Neural cell (in vitro differentiated cells): ENCODE results near the gene RPRD1B. TPM values are rescaled to one million over a fixed set of nuclear protein-coding genes. Genes with fewer than 3 reads are reported as not detected.

ENCODE experiments used
- H2AFZ ChIP-seq: fragments of 200-600, 300-800 bp; sonication (generic), shearing (Covaris generic); 2 replicates; pipeline ENCODE4 v1.6.0; 2014; ENCODE audit warnings: low read depth, mild to moderate bottlenecking, antibody characterized with exemption, low read length, moderate library complexity
- H3F3A ChIP-seq: fragments of 200-600 bp; shearing (Covaris generic); 2 replicates; pipeline ENCODE4 v1.6.1; 2016; ENCODE audit warnings: mild to moderate bottlenecking, moderate library complexity, mixed read lengths, antibody characterized with exemption, low read length; ENCODE audit not compliant: insufficient read depth, poor library complexity, severe bottlenecking
- H3K27ac ChIP-seq: fragments of 200-600, 300-800 bp; sonication (generic), shearing (Covaris generic); 2 replicates; pipeline ENCODE4 v1.5.1; 2014; ENCODE audit warnings: mild to moderate bottlenecking, low read length, moderate library complexity
- H3K27me3 ChIP-seq: fragments of 300-800, 200-600 bp; sonication (generic), shearing (Covaris generic); 2 replicates; pipeline ENCODE4 v1.6.0; 2014; ENCODE audit warnings: mild to moderate bottlenecking, low read depth, low read length, moderate library complexity; ENCODE audit not compliant: insufficient read depth
- H3K36me3 ChIP-seq: fragments of 300-800, 200-600 bp; sonication (generic), shearing (Covaris generic); 2 replicates; pipeline ENCODE4 v1.5.1; 2014; ENCODE audit warnings: mild to moderate bottlenecking, antibody characterized with exemption, low read length, moderate library complexity; ENCODE audit not compliant: insufficient read depth
- H3K4me2 ChIP-seq: fragments of 300-800, 200-600 bp; sonication (generic), shearing (Covaris generic); 2 replicates; pipeline ENCODE4 v1.6.0; 2014; ENCODE audit warnings: mild to moderate bottlenecking, low read length
- H3K4me3 ChIP-seq: fragments of 300-800, 200-600 bp; sonication (generic), shearing (Covaris generic); 2 replicates; pipeline ENCODE4 v1.5.1; 2014; ENCODE audit warnings: mild to moderate bottlenecking, low read length, moderate library complexity
- H3K79me2 ChIP-seq: fragments of 200-600 bp; shearing (Covaris generic); replicated peaks from 2 replicates; pipeline ENCODE4 v1.6.0; 2014; ENCODE audit warnings: mild to moderate bottlenecking, low read length, moderate library complexity; ENCODE audit not compliant: insufficient read depth
- H3K9ac ChIP-seq: fragments of 300-800, 200-600 bp; sonication (generic), shearing (Covaris generic); 2 replicates; pipeline ENCODE4 v1.6.1; 2016; ENCODE audit warnings: mild to moderate bottlenecking, low read length, mixed read lengths
- H3K9me2 ChIP-seq: fragments of 200-600 bp; shearing (Covaris generic); 2 replicates; pipeline ENCODE4 v1.6.1; 2016; ENCODE audit warnings: mild to moderate bottlenecking, low read length, mixed read lengths; ENCODE audit not compliant: insufficient read depth
- H3K9me3 ChIP-seq: fragments of 200-600, 300-800 bp; sonication (generic), shearing (Covaris generic); 2 replicates; pipeline ENCODE4 v1.6.1; 2016; ENCODE audit warnings: mild to moderate bottlenecking, mixed run types, low read length, moderate library complexity, mixed read lengths
- H4K20me1 ChIP-seq: fragments of 200-600 bp; shearing (Covaris generic); 2 replicates; pipeline ENCODE4 v1.6.1; 2016; ENCODE audit warnings: mild to moderate bottlenecking, mixed run types; ENCODE audit not compliant: insufficient read depth
- CTCF ChIP-seq: fragments of 450-650 bp; IDR thresholded peaks from 2 replicates; pipeline ENCODE4 v1.5.1; 2014; ENCODE audit warnings: antibody characterized with exemption, mild to moderate bottlenecking, moderate library complexity; ENCODE audit not compliant: poor library complexity, severe bottlenecking
- EZH2 ChIP-seq: fragments of 200-600, 300-800 bp; shearing (Covaris generic), sonication (generic); IDR thresholded peaks from 2 replicates; pipeline ENCODE4 v1.6.1; 2014; ENCODE audit warnings: antibody characterized with exemption, low read length, borderline replicate concordance, mild to moderate bottlenecking; ENCODE audit not compliant: insufficient read depth, poor library complexity, severe bottlenecking
- MXI1 ChIP-seq: fragments of 450-650 bp; conservative IDR thresholded peaks from 2 replicates; pipeline ENCODE4 v1.6.1; 2014; ENCODE audit warnings: antibody characterized with exemption, mild to moderate bottlenecking; ENCODE audit not compliant: poor library complexity, severe bottlenecking
- POLR2AphosphoS5 ChIP-seq: IDR thresholded peaks from 2 replicates; pipeline ENCODE4 v1.6.1; 2012
- RAD21 ChIP-seq: fragments of 450-650 bp; conservative IDR thresholded peaks from 2 replicates; pipeline ENCODE4 v1.6.1; 2014; ENCODE audit warnings: antibody characterized with exemption, mild to moderate bottlenecking, moderate library complexity
- REST ChIP-seq: IDR thresholded peaks from 2 replicates; pipeline ENCODE4 v1.6.1; 2012; ENCODE audit warnings: borderline replicate concordance
- SMC3 ChIP-seq: fragments of 450-650 bp; conservative IDR thresholded peaks from 2 replicates; pipeline ENCODE4 v1.6.1; 2014; ENCODE audit warnings: antibody characterized with exemption, mild to moderate bottlenecking, moderate library complexity; ENCODE audit not compliant: poor library complexity
- TAF1 ChIP-seq: IDR thresholded peaks from 2 replicates; pipeline ENCODE4 v1.6.1; 2012; ENCODE audit warnings: low read depth
- polyA plus RNA-seq: library from polyadenylated mRNA; depleted of rRNA; stranded (reverse); fragments of >200 nt; gene quantifications from 2 replicates; pipeline ENCODE4 v1.2.3, GENCODE V29; 2014

RPRD1B gene
- polyA plus RNA-seq, 1 donor from 2014 or later: 23.4 TPM

GRCh38 chr20:38004416-38004815 lies 29.1 kb upstream of the RPRD1B start:
- TF ChIP-seq CTCF (no peak), POLR2AphosphoS5 (no peak), REST (no peak), MXI1 (no peak), TAF1 (no peak)

GRCh38 chr20:38005903-38006302 lies 27.6 kb upstream of the RPRD1B start:
- TF ChIP-seq CTCF (no peak), SMC3 (no peak), RAD21 (no peak), POLR2AphosphoS5 (no peak), REST (no peak), TAF1 (no peak), MXI1 (no peak), EZH2 (no peak)
- H3K36me3 ChIP-seq: no peaks in the 10 kb centered on the region
- no peak overlapping the region for H3K27ac ChIP-seq

More at GRCh38 chr20:38004416-38004815, 29.1 kb upstream of the RPRD1B start:
- no peak overlapping the region for H3K9ac ChIP-seq
- no peaks in the 10 kb centered on the region for H3F3A ChIP-seq
- H3K27me3 ChIP-seq: no peaks in the 10 kb centered on the region
- H2AFZ ChIP-seq: no peak overlapping the region
- no peaks in the 10 kb centered on the region for H3K79me2 ChIP-seq
- H4K20me1 ChIP-seq: no peaks in the 10 kb centered on the region
- H3K36me3 ChIP-seq: no peaks in the 10 kb centered on the region
- no peak overlapping the region for H3K4me2 ChIP-seq
- H3K4me3 ChIP-seq: no peak overlapping the region
- H3K9me2 ChIP-seq: no peaks in the 10 kb centered on the region
- no peak overlapping the region for H3K27ac ChIP-seq
- H3K9me3 ChIP-seq: no peaks in the 10 kb centered on the region

More at GRCh38 chr20:38005903-38006302, 27.6 kb upstream of the RPRD1B start:
- Histone ChIP-seq H3K9ac (no peak overlapping the region), H3K9me3 (no peaks in the 10 kb centered on the region), H4K20me1 (no peaks in the 10 kb centered on the region), H2AFZ (no peak overlapping the region), H3K9me2 (no peaks in the 10 kb centered on the region), H3F3A (no peaks in the 10 kb centered on the region), H3K27me3 (no peaks in the 10 kb centered on the region), H3K4me3 (no peak overlapping the region), H3K79me2 (no peaks in the 10 kb centered on the region), H3K4me2 (no peak overlapping the region)
